ENCODE data around the gene KIF21B.

DNA sequence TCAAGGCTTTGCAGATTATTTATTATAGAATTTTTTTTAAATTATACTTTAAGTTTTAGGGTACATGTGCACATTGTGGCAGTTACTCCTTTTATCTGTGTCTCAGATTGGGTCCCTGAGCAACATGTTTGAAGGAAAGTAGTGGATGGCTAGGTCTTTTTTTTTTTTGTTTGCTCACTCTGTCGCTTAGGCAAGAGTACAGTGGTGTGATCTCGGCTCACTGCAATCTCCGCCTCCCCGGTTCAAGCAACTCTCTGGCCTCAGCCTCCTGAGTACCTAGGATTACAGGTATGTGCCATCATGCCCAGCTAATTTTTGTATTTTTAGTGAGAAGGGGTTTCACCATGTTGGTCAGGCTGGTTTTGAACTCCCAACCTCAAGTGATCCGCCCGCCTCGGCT, 39.6 kb upstream of the KIF21B start:
- no peak for TF ChIP-seq CTCF (IDR thresholded peaks at IDR 0.05; ENCODE audit: poor library complexity)
- TF ChIP-seq EZH2phosphoT487 (IDR thresholded peaks at IDR 0.05; ENCODE audit: low read depth, severe bottlenecking, unreplicated experiment): no peak
- TF ChIP-seq EZH2 (IDR thresholded peaks at IDR 0.05; ENCODE audit: borderline replicate concordance): no peak
